ENCODE results near the gene OR56A5.

OR56A5 gene

GRCh38 chr11:5932671-5933070 lies 35.6 kb downstream of the OR56A5 start:
- DNase-seq: no peak

GRCh38 chr11:5931061-5931460 lies 37.2 kb downstream of the OR56A5 start:
- no peak for DNase-seq

GRCh38 chr11:5930614-5931013 lies 37.7 kb downstream of the OR56A5 start:
- no peak for DNase-seq

- DNase-seq: no peak
Observed at GRCh38 chr11:5929571-5930368, 38.5 kb downstream of the OR56A5 start.

GRCh38 chr11:5928811-5929210 lies 39.5 kb downstream of the OR56A5 start:
- no peak for DNase-seq

GRCh38 chr11:5928271-5928670 lies 40.0 kb downstream of the OR56A5 start:
- DNase-seq: no peak

GRCh38 chr11:5923794-5924193 lies 44.5 kb downstream of the OR56A5 start:
- DNase-seq: no peak

GRCh38 chr11:5923427-5923776 lies 44.9 kb downstream of the OR56A5 start:
- no peak for DNase-seq

GRCh38 chr11:5922749-5923426 lies 45.4 kb downstream of the OR56A5 start:
- DNase-seq: no peak
